ENCODE results near the gene KLHDC8B. TPM values are rescaled to one million over a fixed set of nuclear protein-coding genes. Genes with fewer than 3 reads are reported as not detected.
A peak's percentile ranks its signal among the peaks of the same experiment; 100 is the strongest.
"Not testable (repeated sequence)": the region's sequence is repeated elsewhere in the genome, so short reads cannot be mapped to it uniquely, and the experiment has no call there.

KLHDC8B gene
- total RNA-seq, 1 donor from 2014 or later = 16.5 TPM

- TF ChIP-seq CTCF (conservative IDR thresholded peaks at IDR 0.05; ENCODE audit: low read depth, low read length) = no peak
- DNase-seq (ENCODE audit: low read depth) = no peak
- peak overlapping the region; percentile 47 for H3K4me3 ChIP-seq (ENCODE audit: low read depth, low read length)
These were observed 28.5 kb downstream of the KLHDC8B start for GRCh38 chr3:49199900-49200281.

- no peak for DNase-seq (ENCODE audit: low read depth)
- no peak overlapping the region for H3K4me3 ChIP-seq (ENCODE audit: low read depth, low read length)
- no peak for TF ChIP-seq CTCF (conservative IDR thresholded peaks at IDR 0.05; ENCODE audit: low read depth, low read length)
These were observed 42.1 kb downstream of the KLHDC8B start for GRCh38 chr3:49213541-49213943.

- DNase-seq (ENCODE audit: low read depth) = no peak
- TF ChIP-seq CTCF (conservative IDR thresholded peaks at IDR 0.05; ENCODE audit: low read depth, low read length) = no peak
These were observed 42.6 kb downstream of the KLHDC8B start for GRCh38 chr3:49213998-49214397.

DNA sequence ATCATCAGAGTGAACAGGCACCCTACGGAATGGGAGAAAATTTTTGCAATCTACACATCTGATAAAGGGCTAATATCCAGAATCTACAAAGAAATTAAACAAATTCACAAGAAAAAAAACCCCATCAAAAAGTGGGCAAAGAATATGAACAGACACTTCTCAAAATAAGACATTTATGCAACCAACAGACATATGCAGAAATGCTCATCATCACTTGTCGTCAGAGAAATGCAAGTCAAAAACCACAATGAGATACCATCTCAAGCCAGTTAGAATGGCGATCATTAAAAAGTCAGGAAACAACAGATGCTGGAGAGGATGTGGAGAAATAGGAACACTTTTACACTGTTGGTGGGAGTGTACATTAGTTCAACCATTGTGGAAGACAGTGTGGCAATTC is 45.3 kb downstream of the KLHDC8B start:
- not testable (repeated sequence) for H3K4me3 ChIP-seq (ENCODE audit: low read depth, low read length); DNase-seq (ENCODE audit: low read depth)

More at GRCh38 chr3:49213998-49214397, 42.6 kb downstream of the KLHDC8B start:
- no peak overlapping the region for H3K4me3 ChIP-seq (ENCODE audit: low read depth, low read length)

GRCh38 chr3:49217108-49217507 is 45.7 kb downstream of the KLHDC8B start:
- H3K4me3 ChIP-seq (ENCODE audit: low read depth, low read length) = not testable (repeated sequence)

GRCh38 chr3:49217688-49218470 is 46.5 kb downstream of the KLHDC8B start:
- no peak for TF ChIP-seq CTCF (conservative IDR thresholded peaks at IDR 0.05; ENCODE audit: low read depth, low read length)
- no peak overlapping the region for H3K4me3 ChIP-seq (ENCODE audit: low read depth, low read length)
- no peak for DNase-seq (ENCODE audit: low read depth)

More at GRCh38 chr3:49217108-49217507, 45.7 kb downstream of the KLHDC8B start:
- DNase-seq (ENCODE audit: low read depth) = not testable (repeated sequence)

GRCh38 chr3:49218471-49218989 is 47.1 kb downstream of the KLHDC8B start:
- H3K4me3 ChIP-seq (ENCODE audit: low read depth, low read length) = not testable (repeated sequence)
- DNase-seq (ENCODE audit: low read depth) = peak; percentile 89

DNA sequence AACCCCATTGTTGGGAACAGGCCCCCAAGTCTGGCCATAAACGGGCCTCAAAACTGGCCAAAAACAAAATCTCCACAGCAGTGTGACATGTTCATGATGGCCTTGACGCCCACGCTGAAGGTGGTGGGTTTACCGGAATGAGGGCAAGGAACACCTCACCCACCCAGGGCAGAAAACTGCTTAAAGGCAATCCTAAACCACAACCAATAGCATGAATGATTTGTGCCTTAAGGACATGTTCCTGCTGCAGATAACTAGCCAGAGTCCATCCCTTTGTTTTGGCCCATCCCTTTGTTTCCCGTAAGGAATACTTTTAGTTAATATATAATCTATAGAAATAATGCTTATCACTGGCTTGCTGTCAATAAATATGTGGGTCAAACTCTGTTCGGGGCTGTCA is 47.7 kb downstream of the KLHDC8B start:
- no peak for DNase-seq (ENCODE audit: low read depth)
- TF ChIP-seq CTCF (conservative IDR thresholded peaks at IDR 0.05; ENCODE audit: low read depth, low read length) = no peak
- no peak overlapping the region for H3K4me3 ChIP-seq (ENCODE audit: low read depth, low read length)

- not testable (repeated sequence) for H3K4me3 ChIP-seq (ENCODE audit: low read depth, low read length); DNase-seq (ENCODE audit: low read depth)
These were observed 49.7 kb downstream of the KLHDC8B start for GRCh38 chr3:49220985-49221563.
